Measurements from ENCODE around the gene AHCYL2.

DNA sequence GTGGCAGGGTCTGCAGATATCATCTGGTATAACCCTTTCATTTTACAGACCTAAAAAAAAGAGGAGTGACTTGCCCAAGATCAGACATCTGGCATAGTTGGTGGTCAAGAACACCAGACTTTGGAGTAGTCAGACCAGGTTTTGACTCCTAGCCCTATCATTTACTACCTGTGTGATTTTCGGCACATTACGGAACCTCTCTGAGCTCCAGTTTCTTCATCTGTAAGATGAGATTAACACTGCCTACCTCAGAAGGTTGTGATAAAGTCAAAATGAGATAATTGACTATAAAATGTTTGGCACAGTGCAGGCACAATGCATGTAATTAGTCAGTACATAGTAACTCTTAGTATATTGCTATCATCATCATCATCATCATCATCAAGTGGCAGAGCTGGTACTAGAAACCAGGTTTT, 210.6 kb downstream of the AHCYL2 start:
- TF ChIP-seq, protein P1, sequence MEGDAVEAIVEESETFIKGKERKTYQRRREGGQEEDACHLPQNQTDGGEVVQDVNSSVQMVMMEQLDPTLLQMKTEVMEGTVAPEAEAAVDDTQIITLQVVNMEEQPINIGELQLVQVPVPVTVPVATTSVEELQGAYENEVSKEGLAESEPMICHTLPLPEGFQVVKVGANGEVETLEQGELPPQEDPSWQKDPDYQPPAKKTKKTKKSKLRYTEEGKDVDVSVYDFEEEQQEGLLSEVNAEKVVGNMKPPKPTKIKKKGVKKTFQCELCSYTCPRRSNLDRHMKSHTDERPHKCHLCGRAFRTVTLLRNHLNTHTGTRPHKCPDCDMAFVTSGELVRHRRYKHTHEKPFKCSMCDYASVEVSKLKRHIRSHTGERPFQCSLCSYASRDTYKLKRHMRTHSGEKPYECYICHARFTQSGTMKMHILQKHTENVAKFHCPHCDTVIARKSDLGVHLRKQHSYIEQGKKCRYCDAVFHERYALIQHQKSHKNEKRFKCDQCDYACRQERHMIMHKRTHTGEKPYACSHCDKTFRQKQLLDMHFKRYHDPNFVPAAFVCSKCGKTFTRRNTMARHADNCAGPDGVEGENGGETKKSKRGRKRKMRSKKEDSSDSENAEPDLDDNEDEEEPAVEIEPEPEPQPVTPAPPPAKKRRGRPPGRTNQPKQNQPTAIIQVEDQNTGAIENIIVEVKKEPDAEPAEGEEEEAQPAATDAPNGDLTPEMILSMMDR (IDR thresholded peaks at IDR 0.05; ENCODE audit: low read depth, low read length) = no peak
- TF ChIP-seq POLR2A (IDR thresholded peaks at IDR 0.05; ENCODE audit: extremely low read depth, insufficient read length) = no peak
- TF ChIP-seq, protein P2, sequence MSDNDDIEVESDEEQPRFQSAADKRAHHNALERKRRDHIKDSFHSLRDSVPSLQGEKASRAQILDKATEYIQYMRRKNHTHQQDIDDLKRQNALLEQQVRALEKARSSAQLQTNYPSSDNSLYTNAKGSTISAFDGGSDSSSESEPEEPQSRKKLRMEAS (IDR thresholded peaks at IDR 0.05; ENCODE audit: low read depth, low read length) = no peak

All from NB4 (cell line).